HG03558 (cell line): ENCODE results near the gene ZNF521.

Source experiments
- ATAC-seq: cut with Tn5 transposase; IDR thresholded peaks from one replicate; pipeline ENCODE4 v1.9.1; 2021; ENCODE audit warnings: moderate number of reproducible peaks; ENCODE audit not compliant: unreplicated experiment; ENCODE audit errors: extremely low read depth

ZNF521 gene

GRCh38 chr18:25351777-25352628 is at the start of gene ZNF521:
ZNF521 (minus strand) TSS chr18:25352166; CDS start chr18:25350946, 1,220 bp downstream.
- no peak for ATAC-seq

DNA sequence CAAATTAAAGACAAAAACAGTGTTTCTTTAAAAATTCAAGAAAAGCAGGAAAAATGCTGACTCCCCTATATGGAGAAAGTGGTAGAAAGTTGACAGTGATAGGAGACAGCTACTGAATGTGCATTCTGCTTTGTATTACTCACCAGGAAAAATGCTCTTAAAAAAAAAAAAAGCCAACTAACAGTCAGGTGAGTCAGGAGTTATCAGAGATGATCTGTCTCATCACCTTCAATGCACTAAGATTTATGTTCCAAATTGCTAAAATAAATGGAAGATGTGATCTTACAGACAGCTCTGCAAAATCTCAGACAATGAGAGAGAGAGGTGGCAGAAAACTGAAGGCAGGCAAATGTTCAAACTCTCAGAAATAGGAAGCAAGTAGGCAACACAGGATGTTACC is 47.6 kb upstream of the ZNF521 start:
- no peak for ATAC-seq

DNA sequence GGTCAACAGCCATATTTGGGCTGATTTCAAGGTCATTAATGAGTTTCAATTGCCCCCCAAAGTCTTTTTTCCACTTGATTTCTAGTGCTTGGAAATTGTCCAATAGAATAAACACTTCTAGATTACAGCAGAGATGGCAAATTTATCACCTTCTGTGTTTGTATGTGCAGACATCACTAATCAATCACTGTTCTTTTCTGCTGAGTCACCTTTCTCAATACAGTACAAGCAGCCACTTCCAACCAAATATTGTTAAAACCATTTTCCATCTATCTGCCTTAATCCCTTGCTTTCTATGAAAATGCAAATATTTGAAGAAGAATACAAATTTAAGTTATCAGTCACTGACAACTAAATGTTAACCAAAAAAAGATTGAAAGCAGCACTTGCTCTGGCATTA is 40.2 kb upstream of the ZNF521 start:
- no peak for ATAC-seq

- no peak for ATAC-seq
These were observed 21.6 kb upstream of the ZNF521 start for GRCh38 chr18:25373432-25374179.

- ATAC-seq = no peak
These were observed 18.4 kb upstream of the ZNF521 start for GRCh38 chr18:25370391-25370790.

- no peak for ATAC-seq
These were observed 13.3 kb upstream of the ZNF521 start for GRCh38 chr18:25365242-25365641.

GRCh38 chr18:25364732-25365131 is 12.8 kb upstream of the ZNF521 start:
- no peak for ATAC-seq

DNA sequence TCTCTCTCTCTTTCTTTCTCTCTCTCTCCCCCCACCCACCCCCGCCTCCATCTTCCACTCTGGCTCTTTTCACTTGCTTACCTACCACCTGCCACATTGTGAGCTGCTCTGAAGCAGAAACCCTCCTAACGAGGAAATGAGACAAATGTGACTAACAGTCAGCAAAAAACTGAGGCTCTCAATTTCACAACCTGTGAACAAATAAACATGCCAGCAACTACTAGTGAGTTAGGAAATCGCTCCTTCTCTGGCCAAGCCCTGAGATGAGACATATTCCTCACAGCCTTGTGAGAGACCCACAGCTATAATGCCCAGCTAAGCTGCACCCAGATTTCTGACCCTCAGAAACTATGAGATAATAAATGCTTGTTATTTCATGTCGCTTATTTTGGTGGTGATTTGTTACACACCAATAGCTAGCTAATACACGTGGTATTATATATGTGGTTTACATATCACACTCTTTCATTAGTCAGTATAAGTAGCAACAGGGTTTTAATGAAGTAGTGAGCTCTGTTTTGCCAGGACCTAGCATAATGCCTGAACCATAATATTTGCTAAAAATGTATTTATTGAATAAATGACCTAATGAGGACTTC is 8.4 kb upstream of the ZNF521 start:
- ATAC-seq = no peak

DNA sequence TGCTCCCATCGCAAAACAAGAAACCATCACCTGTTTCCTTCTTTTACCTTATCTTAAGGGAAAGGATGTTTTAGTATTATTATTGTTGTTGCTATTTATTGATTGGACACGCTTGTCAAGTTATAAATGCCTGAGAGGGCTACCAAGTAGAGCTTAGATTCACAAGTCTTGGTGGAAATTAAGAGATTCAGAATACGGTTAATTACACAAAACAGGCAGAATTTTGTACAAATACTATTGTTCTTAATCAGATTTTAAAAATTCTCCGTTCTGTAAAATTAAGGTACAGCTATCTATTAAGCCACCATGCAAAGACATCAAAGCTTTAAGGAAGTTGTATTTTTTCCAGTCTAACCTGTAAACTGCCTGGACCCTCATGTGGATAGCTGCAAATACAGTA is 1.1 kb upstream of the ZNF521 start:
- no peak for ATAC-seq

DNA sequence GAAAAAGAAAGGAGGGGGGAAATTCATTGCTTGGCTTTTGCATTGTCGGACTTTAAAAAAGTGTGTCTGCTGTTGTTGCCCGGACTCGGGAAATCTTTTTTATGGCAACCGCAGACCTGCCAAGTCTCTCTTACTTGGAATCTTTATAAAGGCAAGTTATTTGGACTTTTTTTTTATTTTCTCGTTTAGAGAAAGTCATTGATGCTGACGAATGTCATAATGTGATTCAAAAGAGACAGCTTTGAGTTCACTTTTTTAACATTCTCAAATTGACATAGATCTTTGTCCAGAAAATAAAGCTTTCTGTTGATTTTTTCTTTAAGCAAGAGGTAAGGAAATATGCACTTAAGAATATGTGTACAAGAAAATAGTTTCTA is 651 bp upstream of the ZNF521 start:
- no peak for ATAC-seq

GRCh38 chr18:25351280-25351775 is 638 bp downstream of the ZNF521 start:
- no peak for ATAC-seq

DNA sequence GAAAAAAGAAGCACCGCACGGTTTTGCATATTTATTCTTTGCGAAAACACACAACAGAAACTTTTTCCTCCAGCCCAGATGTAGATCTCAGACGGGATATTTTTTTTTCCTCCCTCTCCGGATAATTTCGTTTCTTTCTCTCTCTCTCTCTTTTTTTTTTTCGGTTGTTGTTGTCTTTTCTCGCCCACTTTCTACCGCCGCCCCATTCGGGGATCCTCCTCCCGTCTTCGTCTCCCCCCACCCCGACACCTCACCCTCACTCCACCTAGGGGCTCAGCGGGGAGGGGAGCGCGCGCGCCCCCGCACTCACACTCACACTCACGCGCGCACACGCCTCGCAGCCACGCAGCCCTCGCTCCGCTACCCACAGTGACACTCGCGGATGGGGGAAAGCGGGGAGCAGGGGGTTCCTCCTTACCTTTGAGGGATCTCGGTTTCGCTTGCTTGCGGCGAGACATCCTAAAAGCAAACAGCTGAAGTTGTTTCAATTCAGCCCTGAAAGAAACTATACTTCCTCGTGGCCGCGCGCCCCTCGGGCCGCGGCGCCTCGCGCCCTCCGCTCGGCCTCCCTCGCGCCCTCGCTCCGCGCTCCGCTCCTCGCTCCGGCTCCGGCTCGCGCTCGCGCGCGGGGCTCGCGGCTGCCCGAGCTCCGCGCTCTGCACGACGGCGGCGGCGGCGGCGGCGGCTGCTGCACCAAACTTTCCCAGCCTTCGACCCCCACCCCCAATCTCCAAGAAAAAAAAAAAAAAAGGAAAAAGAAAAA is 1.3 kb downstream of the ZNF521 start:
- ATAC-seq = no peak

DNA sequence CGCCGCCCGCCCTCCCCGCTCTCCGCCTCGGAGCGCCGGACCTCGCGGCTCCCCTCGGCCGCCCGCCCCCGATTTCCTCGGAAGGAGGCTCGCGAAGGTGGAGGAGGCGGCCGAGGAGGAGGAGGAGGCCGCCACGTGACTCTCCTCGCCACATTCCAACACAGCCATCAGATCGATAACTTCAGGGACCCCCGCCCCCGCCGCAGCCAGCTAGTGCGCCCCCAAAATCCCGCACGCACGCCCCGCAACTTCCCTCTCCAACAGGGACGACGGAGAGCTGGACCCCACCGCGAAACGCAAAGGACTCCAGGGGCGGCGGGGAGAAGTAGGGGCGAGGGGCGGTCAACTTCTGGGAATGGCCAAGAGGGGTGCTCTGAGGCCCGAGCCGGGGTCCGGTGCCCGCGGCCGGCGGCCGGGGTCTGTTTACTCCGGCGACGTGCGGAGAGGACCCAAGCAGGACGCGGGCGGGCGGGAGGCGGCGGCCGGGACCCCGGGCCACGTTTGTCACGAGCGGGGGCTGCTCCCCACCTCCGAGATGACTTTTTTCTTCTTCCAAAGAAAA is 2.0 kb downstream of the ZNF521 start:
- no peak for ATAC-seq

- ATAC-seq = no peak
These were observed 2.6 kb downstream of the ZNF521 start for GRCh38 chr18:25349131-25349925.

DNA sequence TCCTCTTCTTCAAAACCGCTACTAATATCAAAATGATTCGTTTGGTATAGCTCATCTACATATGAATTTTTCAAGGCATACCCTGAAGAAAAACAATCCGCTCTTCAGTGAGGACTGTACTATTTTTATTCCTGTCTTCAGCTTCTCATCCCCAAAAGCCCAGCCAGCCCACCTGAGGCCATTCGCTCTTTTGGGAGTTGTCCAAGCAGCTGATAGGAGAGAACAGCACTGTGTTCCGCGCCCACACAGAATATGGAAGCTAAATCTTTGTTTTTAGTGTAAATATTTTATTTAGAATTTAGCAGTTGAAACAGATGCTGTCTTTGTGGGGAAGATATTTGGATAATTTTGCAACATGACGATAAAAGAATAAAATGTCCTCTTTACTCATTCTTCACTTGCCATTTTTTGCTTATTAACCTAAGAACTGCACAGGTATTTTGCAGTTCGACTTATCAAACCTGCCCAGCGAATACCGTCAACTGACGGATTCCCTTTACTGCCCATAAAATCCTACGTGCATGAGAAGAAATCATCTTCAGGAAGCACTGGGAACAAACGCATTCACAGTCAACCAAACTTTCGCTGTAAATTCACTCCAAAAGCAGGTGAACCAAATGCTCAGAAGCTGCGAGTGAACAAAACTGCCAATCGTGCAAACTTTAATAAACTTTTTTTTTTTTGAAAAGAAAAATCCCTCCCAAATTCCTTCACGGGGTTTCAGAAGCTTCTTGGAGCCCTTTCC is 3.4 kb downstream of the ZNF521 start:
- no peak for ATAC-seq

GRCh38 chr18:25346561-25346960 is 5.4 kb downstream of the ZNF521 start:
- no peak for ATAC-seq

GRCh38 chr18:25345081-25345866 is 6.7 kb downstream of the ZNF521 start:
- ATAC-seq = no peak

- ATAC-seq = no peak
These were observed 10.1 kb downstream of the ZNF521 start for GRCh38 chr18:25341831-25342230.
